Measurements from ENCODE around the gene KRT72. TPM values are rescaled to one million over a fixed set of nuclear protein-coding genes. Genes with fewer than 3 reads are reported as not detected.

KRT72 gene
- total and polyA plus RNA-seq, 2 of the 13 experiments (the other 11 are each of a cell fraction or from before 2014, with no cell fraction given): not detected

DNA sequence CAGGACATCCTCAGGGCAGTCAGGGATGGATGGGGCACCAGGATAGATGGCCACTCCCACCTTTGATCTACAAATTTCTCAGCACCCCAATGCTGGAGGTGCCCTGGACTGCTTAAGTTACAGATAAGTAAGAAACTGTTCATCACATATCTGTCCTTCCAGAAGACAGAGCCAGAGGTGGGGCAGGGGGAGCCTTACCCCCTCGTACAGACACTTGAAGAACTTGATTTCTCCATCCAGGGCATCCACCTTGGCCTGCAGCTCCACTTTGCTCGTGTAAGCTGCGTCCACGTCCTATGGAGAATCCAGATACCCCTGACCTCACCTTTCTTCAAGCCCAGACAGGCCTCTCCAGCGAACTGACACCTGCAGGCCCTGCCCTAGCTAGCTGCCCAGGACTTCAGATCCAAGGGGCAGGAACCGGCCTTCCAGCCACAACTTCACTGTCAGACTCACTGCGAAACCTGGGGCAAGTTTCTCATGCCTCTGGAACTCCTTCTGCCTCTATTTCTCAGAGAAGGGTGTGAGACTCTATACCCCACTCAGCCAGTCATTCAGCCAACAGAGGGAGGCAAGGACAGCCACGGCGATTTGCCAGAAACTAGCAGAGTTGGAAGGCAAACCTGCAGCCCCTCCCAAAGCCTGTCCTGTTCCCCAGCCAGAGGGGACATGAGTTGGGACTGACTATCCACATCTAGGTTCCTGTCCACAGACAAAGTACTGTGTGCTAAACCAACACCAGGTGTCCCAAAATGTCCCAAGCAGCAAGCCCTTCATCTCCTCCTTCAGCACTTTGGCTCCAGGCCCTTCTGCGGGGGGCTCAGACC lies 13.3 kb upstream of the KRT72 start (continued):
- TF ChIP-seq, protein P1, sequence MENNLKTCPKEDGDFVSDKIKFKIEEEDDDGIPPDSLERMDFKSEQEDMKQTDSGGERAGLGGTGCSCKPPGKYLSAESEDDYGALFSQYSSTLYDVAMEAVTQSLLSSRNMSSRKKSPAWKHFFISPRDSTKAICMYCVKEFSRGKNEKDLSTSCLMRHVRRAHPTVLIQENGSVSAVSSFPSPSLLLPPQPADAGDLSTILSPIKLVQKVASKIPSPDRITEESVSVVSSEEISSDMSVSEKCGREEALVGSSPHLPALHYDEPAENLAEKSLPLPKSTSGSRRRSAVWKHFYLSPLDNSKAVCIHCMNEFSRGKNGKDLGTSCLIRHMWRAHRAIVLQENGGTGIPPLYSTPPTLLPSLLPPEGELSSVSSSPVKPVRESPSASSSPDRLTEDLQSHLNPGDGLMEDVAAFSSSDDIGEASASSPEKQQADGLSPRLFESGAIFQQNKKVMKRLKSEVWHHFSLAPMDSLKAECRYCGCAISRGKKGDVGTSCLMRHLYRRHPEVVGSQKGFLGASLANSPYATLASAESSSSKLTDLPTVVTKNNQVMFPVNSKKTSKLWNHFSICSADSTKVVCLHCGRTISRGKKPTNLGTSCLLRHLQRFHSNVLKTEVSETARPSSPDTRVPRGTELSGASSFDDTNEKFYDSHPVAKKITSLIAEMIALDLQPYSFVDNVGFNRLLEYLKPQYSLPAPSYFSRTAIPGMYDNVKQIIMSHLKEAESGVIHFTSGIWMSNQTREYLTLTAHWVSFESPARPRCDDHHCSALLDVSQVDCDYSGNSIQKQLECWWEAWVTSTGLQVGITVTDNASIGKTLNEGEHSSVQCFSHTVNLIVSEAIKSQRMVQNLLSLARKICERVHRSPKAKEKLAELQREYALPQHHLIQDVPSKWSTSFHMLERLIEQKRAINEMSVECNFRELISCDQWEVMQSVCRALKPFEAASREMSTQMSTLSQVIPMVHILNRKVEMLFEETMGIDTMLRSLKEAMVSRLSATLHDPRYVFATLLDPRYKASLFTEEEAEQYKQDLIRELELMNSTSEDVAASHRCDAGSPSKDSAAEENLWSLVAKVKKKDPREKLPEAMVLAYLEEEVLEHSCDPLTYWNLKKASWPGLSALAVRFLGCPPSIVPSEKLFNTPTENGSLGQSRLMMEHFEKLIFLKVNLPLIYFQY (CRISPR knock-in tag; IDR thresholded peaks at IDR 0.05; ENCODE audit: borderline replicate concordance): no peak
- no peak for TF ChIP-seq TBX2 (CRISPR knock-in tag; IDR thresholded peaks at IDR 0.05; ENCODE audit: borderline replicate concordance)
- no peak for TF ChIP-seq KMT2B (CRISPR knock-in tag; IDR thresholded peaks at IDR 0.05)
- no peak for TF ChIP-seq RORA (CRISPR knock-in tag; IDR thresholded peaks at IDR 0.05)
- TF ChIP-seq U2AF1 (optimal IDR thresholded peaks at IDR 0.05; ENCODE audit: low read depth, low read length): no peak
- no peak for TF ChIP-seq CCDC6 (CRISPR knock-in tag; IDR thresholded peaks at IDR 0.05)
- TF ChIP-seq, protein P2, sequence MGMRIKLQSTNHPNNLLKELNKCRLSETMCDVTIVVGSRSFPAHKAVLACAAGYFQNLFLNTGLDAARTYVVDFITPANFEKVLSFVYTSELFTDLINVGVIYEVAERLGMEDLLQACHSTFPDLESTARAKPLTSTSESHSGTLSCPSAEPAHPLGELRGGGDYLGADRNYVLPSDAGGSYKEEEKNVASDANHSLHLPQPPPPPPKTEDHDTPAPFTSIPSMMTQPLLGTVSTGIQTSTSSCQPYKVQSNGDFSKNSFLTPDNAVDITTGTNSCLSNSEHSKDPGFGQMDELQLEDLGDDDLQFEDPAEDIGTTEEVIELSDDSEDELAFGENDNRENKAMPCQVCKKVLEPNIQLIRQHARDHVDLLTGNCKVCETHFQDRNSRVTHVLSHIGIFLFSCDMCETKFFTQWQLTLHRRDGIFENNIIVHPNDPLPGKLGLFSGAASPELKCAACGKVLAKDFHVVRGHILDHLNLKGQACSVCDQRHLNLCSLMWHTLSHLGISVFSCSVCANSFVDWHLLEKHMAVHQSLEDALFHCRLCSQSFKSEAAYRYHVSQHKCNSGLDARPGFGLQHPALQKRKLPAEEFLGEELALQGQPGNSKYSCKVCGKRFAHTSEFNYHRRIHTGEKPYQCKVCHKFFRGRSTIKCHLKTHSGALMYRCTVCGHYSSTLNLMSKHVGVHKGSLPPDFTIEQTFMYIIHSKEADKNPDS (CRISPR knock-in tag; IDR thresholded peaks at IDR 0.05): no peak
- TF ChIP-seq GFI1 (CRISPR knock-in tag; IDR thresholded peaks at IDR 0.05; ENCODE audit: borderline replicate concordance): no peak
